Activated CD4-positive, CD25-positive, alpha-beta regulatory T cell treated with anti-CD3 and anti-CD28 coated beads, Interleukin-2, amount 50 U/mL, for 16 hours (primary cell): ENCODE measurements around the gene ADRA2B.

ENCODE experiments used
- DNase-seq: peaks from one replicate; pipeline ENCODE4 v3.0.0-alpha.2; 2020; ENCODE audit warnings: low read depth, low spot score

ADRA2B gene

GRCh38 chr2:96138179-96139145 lies 22.1 kb upstream of the ADRA2B start, which contains the start of gene ASTL:
Gene ASTL, minus strand, starts transcription at chr2:96138502. Its CDS starts 66 bp downstream, at chr2:96138436.
- DNase-seq: peak; percentile 50

- no peak for DNase-seq
These were observed 21.2 kb upstream of the ADRA2B start for GRCh38 chr2:96137321-96138178.

DNA sequence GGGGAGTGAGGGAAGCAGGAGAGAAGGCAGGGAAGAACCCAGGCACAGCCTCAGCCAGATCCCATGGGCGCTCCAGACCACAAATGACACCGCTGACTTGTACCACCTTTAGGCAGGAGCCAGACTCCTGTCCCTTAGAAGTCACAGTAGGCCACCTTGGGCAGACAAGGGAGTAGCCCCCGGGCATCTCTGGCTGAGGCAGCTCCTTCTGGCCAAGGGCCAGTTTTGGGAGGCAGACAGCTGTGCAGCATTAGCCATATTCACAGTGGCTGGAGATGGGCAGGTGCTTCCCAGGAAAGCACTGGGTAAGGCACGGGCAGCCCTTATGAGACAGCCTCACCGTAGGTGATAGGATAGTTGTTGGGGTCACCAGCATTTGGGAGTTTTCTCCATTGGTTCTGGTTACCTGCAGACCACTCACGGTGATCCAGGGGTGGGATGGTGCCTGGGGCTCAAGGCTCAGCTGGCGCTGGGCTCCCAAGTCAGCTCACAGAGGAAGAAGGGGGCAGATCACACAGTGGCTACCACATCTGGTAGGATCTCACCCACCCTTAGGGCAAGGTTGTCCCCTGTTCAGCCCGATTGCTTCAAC lies 19.9 kb upstream of the ADRA2B start:
- no peak for DNase-seq

DNA sequence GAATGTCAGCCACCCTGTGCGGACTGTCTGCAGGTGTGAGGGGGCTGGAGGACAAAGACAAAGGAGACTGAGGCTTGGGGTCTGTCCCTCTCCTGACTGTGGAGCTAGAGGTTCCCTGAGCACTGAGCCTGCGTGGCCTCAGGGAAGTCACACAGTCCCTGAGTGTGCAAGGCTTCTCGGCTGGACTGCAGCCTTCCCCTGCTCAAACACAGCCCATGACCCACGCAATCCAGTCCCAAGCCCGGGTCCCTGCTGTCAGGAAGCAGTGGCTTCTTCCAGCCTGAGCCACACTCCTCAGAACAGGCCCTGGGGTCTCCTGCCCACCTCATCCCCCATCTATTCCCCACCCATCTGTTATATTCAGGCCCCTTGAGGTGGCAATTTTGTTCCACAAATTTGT lies 19.2 kb upstream of the ADRA2B start:
- no peak for DNase-seq

DNA sequence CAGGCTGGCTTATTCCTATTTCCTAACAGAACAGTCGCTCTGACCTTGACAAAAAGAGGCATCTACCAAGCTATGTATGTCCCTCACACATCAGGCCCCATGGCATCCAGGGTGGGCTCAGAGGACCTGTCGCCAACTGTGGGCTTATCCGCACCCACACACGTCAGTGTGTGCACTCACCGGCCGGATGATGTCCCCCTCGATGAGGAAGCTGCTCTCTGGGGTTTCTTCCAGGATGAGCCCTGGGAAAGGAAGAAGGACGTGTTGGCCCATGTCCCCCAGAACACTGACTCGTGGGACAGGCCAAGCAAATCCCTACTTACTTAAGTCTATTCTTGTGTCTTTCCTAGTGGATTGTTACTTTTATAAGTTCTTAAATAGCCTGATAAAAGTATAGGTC lies 18.8 kb upstream of the ADRA2B start:
- no peak for DNase-seq

- no peak for DNase-seq
These were observed 18.1 kb upstream of the ADRA2B start for GRCh38 chr2:96134421-96134820.

- no peak for DNase-seq
These were observed 15.7 kb upstream of the ADRA2B start for GRCh38 chr2:96131813-96132745.

- DNase-seq: no peak
These were observed 14.9 kb upstream of the ADRA2B start for GRCh38 chr2:96131152-96131812.

GRCh38 chr2:96130483-96130882 lies 14.1 kb upstream of the ADRA2B start:
- DNase-seq: no peak

DNA sequence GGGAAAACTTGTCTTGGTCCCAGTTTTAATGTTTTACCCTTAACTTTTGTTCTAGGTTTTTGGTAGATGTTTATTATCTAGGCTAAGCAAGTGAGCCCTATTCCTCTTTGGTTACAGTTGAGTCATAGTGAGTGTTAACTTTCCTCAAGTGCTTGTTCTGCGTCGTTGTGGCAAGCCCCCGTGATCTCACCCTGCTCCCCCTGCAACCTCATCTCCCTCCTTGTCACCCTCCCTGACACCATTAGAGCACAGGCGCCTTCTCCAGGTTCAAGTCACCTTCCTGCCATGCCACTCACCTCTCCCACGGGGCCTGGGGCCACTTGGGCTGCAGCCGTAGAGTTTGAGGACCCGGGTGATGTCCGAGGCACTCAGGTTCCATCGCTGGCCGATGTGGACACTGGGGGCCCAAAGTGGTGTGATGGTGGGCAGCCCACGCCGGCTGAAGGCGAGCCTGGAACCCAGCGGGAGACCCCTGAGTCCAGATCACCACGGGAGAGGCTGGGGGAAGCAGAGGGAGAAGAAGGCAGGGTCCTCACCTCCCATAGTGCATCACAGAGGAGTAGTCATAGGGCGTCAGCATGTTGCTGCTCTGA lies 13.3 kb upstream of the ADRA2B start:
- no peak for DNase-seq

DNA sequence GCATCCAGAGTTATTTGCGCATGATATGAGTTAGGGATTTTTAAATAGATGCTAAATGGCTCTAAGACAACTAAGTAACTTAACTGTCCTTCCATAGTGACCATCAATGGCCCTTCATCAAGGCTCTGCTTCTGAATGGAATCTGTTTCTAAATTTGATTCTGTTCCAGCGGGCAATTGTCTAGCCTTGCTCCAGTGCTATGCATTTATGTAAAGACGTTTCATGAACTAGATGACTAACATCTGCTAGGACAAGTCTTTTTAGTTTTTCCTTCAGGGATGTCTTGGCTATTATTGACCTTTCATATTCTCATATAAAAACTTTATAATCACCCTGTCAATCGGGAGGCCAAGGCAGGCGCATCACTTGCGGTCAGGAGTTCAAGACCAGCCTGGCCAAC lies 12.1 kb upstream of the ADRA2B start:
- DNase-seq: no peak

GRCh38 chr2:96124406-96125265 lies 8.3 kb upstream of the ADRA2B start:
- no peak for DNase-seq

DNA sequence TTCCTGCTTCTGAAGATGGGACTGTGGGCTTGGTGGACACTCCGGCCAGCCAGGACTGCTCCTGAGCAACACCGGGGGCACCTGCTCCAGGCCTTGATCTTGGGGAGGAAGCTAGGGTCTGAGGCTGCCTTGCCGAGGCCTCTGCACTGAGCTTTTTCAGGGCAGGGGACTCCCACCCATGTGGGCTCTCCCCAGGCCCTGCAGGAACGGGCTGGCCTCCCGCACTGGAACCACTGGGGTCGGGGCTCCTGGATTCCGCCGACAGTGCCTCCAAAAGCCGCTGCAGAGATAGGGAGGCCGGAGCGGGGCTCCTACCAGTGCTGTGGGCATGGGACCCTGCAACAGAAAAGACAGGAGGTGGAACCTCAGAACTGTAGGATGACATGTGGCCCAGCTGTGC lies 7.6 kb upstream of the ADRA2B start:
- DNase-seq: no peak

DNA sequence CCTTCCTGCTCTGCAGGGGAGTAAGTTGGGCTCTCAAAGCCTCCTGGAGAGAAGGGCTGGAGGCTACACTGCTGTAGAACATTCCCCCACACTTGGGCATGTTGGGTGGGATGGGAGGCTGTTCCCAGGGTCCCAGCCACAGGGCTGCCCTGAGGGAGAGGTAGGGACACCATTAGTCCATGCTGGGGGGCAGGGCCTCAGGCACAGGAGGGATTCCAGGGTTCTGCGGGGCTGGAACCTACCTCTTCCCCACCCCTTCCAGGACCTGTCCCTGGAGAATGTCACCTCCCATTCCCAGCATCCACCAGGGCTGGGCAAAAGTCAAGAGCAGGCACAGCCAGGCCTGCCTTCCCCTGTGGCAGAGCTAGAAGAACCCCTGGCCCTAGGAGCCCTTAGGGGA lies 6.9 kb upstream of the ADRA2B start:
- no peak for DNase-seq

- no peak for DNase-seq
These were observed 6.0 kb upstream of the ADRA2B start for GRCh38 chr2:96122391-96122790.

- no peak for DNase-seq
These were observed 5.0 kb upstream of the ADRA2B start for GRCh38 chr2:96121414-96121813.

- no peak for DNase-seq
These were observed 4.6 kb upstream of the ADRA2B start for GRCh38 chr2:96120991-96121390.

- DNase-seq: no peak
These were observed 3.8 kb upstream of the ADRA2B start for GRCh38 chr2:96120091-96120720.

- no peak for DNase-seq
These were observed 3.0 kb upstream of the ADRA2B start for GRCh38 chr2:96119389-96119751.
